B cell (primary cell): ENCODE measurements around the gene JMJD8. TPM values are rescaled to one million over a fixed set of nuclear protein-coding genes. Genes with fewer than 3 reads are reported as not detected.
A peak's percentile ranks its signal among the peaks of the same experiment; 100 is the strongest.

ENCODE experiments used
- ATAC-seq: fragments of 200-7000 bp; cut with Tn5 transposase; one replicate; pipeline ENCODE4 v1.10.0; 2021; ENCODE audit warnings: low read depth, mild to moderate bottlenecking, moderate number of reproducible peaks, moderate library complexity
- CTCF ChIA-PET: fragments of 350-600 bp; sonication (Branson Sonifier 250); formaldehyde crosslinking; loops from one replicate; lab custom pipeline; 2021; ENCODE audit warnings: antibody characterized with exemption, inconsistent platforms; lab: Charles Lee
- POLR2A ChIA-PET: fragments of 350-600 bp; sonication (Branson Sonifier 250); formaldehyde crosslinking; loops from one replicate; lab custom pipeline; 2021; ENCODE audit warnings: antibody characterized with exemption; lab: Charles Lee
- DNase-seq: peaks from one replicate; pipeline ENCODE4 v3.0.0; 2013
- H2AFZ ChIP-seq: 2 replicates; pipeline ENCODE4 v1.6.1; 2012; ENCODE audit warnings: mild to moderate bottlenecking, low read depth, low read length; ENCODE audit not compliant: insufficient read depth, poor library complexity, severe bottlenecking
- H3K27ac ChIP-seq, 2 donors: 1 replicate in 1 of 2; 2 replicates in 1 of 2; pipeline ENCODE4 v1.5.1; 2012 to 2013; ENCODE audit warnings: low read length in 2 of 2, mild to moderate bottlenecking in 2 of 2, moderate library complexity in 1 of 2
- H3K27me3 ChIP-seq, 4 experiments: fragments of 200-600 bp in 1 of 4; sonication (generic) in 1 of 4; replicated peaks in 1 of 4; 1 replicate in 2 of 4; 2 replicates in 2 of 4; pipeline versions ENCODE4 v1.6.1 to v1.7.0; 2013 to 2016; ENCODE audit warnings: low read length in 3 of 4, mild to moderate bottlenecking in 2 of 4, mixed read lengths in 1 of 4, moderate library complexity in 1 of 4; ENCODE audit not compliant: insufficient read depth in 4 of 4, control insufficient read depth in 3 of 4; ENCODE audit errors: control extremely low read depth in 1 of 4
- H3K36me3 ChIP-seq, 2 experiments: replicated peaks in 1 of 2; 1 replicate in 1 of 2; 2 replicates in 1 of 2; pipeline versions ENCODE4 v1.6.1 to v1.7.1; 2013; ENCODE audit warnings: low read length in 1 of 2; ENCODE audit not compliant: insufficient read depth in 2 of 2, control insufficient read depth in 1 of 2; ENCODE audit errors: control extremely low read depth in 1 of 2, extremely low read depth in 1 of 2
- H3K4me1 ChIP-seq, 2 donors: fragments of 200-600 bp in 1 of 2; sonication (generic) in 1 of 2; 1 replicate in 1 of 2; 2 replicates in 1 of 2; pipeline versions ENCODE4 v1.5.1 to v1.6.1; 2013 to 2017; ENCODE audit warnings: low read length in 2 of 2; ENCODE audit not compliant: control insufficient read depth in 2 of 2, insufficient read depth in 2 of 2
- H3K4me2 ChIP-seq: replicated peaks from 2 replicates; pipeline ENCODE3; 2012; ENCODE audit warnings: mild to moderate bottlenecking, low read depth, low read length; ENCODE audit not compliant: poor library complexity, severe bottlenecking
- H3K4me3 ChIP-seq, 5 experiments: fragments of 200-600 bp in 1 of 5; sonication (generic) in 1 of 5; 1 replicate in 3 of 5; 2 replicates in 2 of 5; pipeline versions ENCODE4 v1.5.1 to v1.7.0; 2011 to 2016; ENCODE audit warnings: low read length in 4 of 5, mild to moderate bottlenecking in 4 of 5, low read depth in 2 of 5, control low read depth in 1 of 5, moderate library complexity in 1 of 5; ENCODE audit not compliant: insufficient read depth in 1 of 5; ENCODE audit errors: control extremely low read depth in 1 of 5, extremely low read depth in 1 of 5
- H3K79me2 ChIP-seq: fragments of 200-600 bp; sonication (generic); one replicate; pipeline ENCODE4 v1.6.0; 2016; ENCODE audit warnings: low read length; ENCODE audit not compliant: control insufficient read depth, insufficient read depth
- H3K9ac ChIP-seq: fragments of 200-600 bp; sonication (generic); 2 replicates; pipeline ENCODE4 v1.6.1; 2017; ENCODE audit warnings: mild to moderate bottlenecking, low read length, moderate library complexity
- H3K9me3 ChIP-seq, 3 donors: one replicate each; pipeline versions ENCODE4 v1.6.1 to v1.7.1; 2013; ENCODE audit warnings: low read length in 2 of 3; ENCODE audit not compliant: control insufficient read depth in 2 of 3, insufficient read depth in 1 of 3; ENCODE audit errors: control extremely low read depth in 1 of 3
- H4K20me1 ChIP-seq: 2 replicates; pipeline ENCODE4 v1.6.0; 2012; ENCODE audit warnings: mild to moderate bottlenecking, low read length; ENCODE audit not compliant: insufficient read depth, control insufficient read depth, poor library complexity, severe bottlenecking
- H3K27ac Mint-ChIP-seq: one replicate; pipeline ENCODE4 v1.8.0; 2021; ENCODE audit warnings: mixed read lengths
- H3K27me3 Mint-ChIP-seq: one replicate; pipeline ENCODE4 v1.8.0; 2021; ENCODE audit warnings: mixed read lengths
- H3K4me1 Mint-ChIP-seq: one replicate; pipeline ENCODE4 v1.8.0; 2021; ENCODE audit warnings: mixed read lengths
- H3K4me3 Mint-ChIP-seq: one replicate; pipeline ENCODE4 v1.8.0; 2021; ENCODE audit warnings: mixed read lengths
- H3K9me3 Mint-ChIP-seq: one replicate; pipeline ENCODE4 v1.8.0; 2022; ENCODE audit warnings: mixed read lengths; ENCODE audit not compliant: insufficient read depth
- CTCF ChIP-seq: fragments of 200-600 bp; IDR thresholded peaks from one replicate; pipeline ENCODE4 v1.8.0; 2022; ENCODE audit warnings: antibody characterized with exemption, mild to moderate bottlenecking
- EZH2 ChIP-seq: IDR thresholded peaks from 2 replicates; pipeline ENCODE4 v1.6.1; 2012; ENCODE audit warnings: borderline replicate concordance, low read depth, mild to moderate bottlenecking, moderate library complexity, low read length; ENCODE audit not compliant: insufficient read depth, poor library complexity, severe bottlenecking
- WGBS: methylation state at CpG from one replicate; pipeline ENCODE4 v1.1.5; 2013; ENCODE audit warnings: missing lambda C conversion rate; ENCODE audit not compliant: insufficient coverage; 5-methylcytosine and 5-hydroxymethylcytosine counted together
- intact Hi-C: fragments of 100-400 bp; cut with micrococcal nuclease; formaldehyde crosslinking; loops from one replicate; pipeline ENCODE4 v1.10.0; 2022
- polyA plus RNA-seq: library from polyadenylated mRNA; depleted of rRNA; stranded (reverse); fragments of >200 nt; gene quantifications from 2 replicates; pipeline ENCODE4 v1.2.3, GENCODE V29; 2012
- total RNA-seq, 2 donors: library from RNA; stranded (reverse); fragments of 120-200 nt in 1 of 2; gene quantifications; 1 replicate in 1 of 2; 2 replicates in 1 of 2; pipeline versions ENCODE4 v1.2.3 to v1.2.4, GENCODE V29; 2013 to 2022

The JMJD8 gene
- total and polyA plus RNA-seq, 2 donors (not counting 1 experiment from before 2014, with no cell fraction given): 46.3 to 69.3 TPM

GRCh38 chr16:636206-637080 is 47.7 kb downstream of the JMJD8 start, which contains the start of gene METTL26:
TSS of gene METTL26 (minus strand) at chr16:636305. CDS start at chr16:636290, 15 bp downstream.
- Histone ChIP-seq H3K27ac (peak within 1 kb of the TSS; percentile 82 to 83), H3K27me3 (no peaks in the 10 kb centered on the region), H3K9me3 (no peaks in the 10 kb centered on the region), H3K36me3 (peaks cover 0 to 3% of the 10 kb centered on the region in 2 experiments), H2AFZ (peak within 1 kb of the TSS; percentile 83), H3K4me2 (peak within 1 kb of the TSS; percentile 94), H3K9ac (peak within 1 kb of the TSS; percentile 91), H4K20me1 (peaks cover 13% of the 10 kb centered on the region), H3K4me1 (peaks cover 14 to 43% of the 10 kb centered on the region in 2 donors), H3K4me3 (peak within 1 kb of the TSS; percentile 84 to 95 (median 87)), H3K79me2 (peaks cover 10% of the 10 kb centered on the region)
- Mint-ChIP-seq H3K9me3 (no peaks in the 10 kb centered on the region), H3K4me1 (peaks cover 23% of the 10 kb centered on the region), H3K27me3 (no peaks in the 10 kb centered on the region), H3K4me3 (peak within 1 kb of the TSS; percentile 98), H3K27ac (peak within 1 kb of the TSS; percentile 98)
- TF ChIP-seq CTCF (no peak), EZH2 (no peak)
- intact Hi-C loops: loop anchor here (1.0 kb wide), 5 partner anchors 13 to 47 kb away; partner anchors contain the start of genes RHOT2 and WDR90
- WGBS: under 1% methylated on average over 91 of the region's 91 CpGs
- ChIA-PET POLR2A (interaction anchor here (0.6 to 1.8 kb wide), 11 partner anchors 11 to 403 kb away, joined by 3 to 6 read pairs (median 3); partner anchors contain the start of genes NHLRC4, PIGQ, RAB40C and RHOT2), CTCF (interaction anchor here (0.7 to 1.6 kb wide), 8 partner anchors 12 to 57 kb away, joined by 3 to 6 read pairs (median 4); partner anchors contain the start of gene WDR90)
- ATAC-seq: peak; percentile 81
- peak; percentile 96 for DNase-seq
